Panc1 (cell line): ENCODE data around the gene CEACAM7. TPM values are rescaled to one million over a fixed set of nuclear protein-coding genes. Genes with fewer than 3 reads are reported as not detected.
"Not testable (repeated sequence)": the region's sequence is repeated elsewhere in the genome, so short reads cannot be mapped to it uniquely, and the experiment has no call there.

Experiments
- ATAC-seq: fragments of 200-7000 bp; cut with Tn5 transposase; 2 replicates; pipeline ENCODE4 v1.9.1; 2020; ENCODE audit warnings: mild to moderate bottlenecking, moderate library complexity
- BruUV-seq: library from RNA; stranded (reverse); fragments of 400-500 nt; replicated peaks from 2 replicates; lab custom pipeline; 2021; lab: Mats Ljungman, UMichigan
- CTCF ChIA-PET: fragments of 300-600 bp; sonication (Branson Sonifier 250); formaldehyde crosslinking; loops from one replicate; lab custom pipeline; 2022; ENCODE audit warnings: antibody characterized with exemption; lab: Charles Lee
- POLR2A ChIA-PET: fragments of 300-600 bp; sonication (Branson Sonifier 250); formaldehyde crosslinking; loops from one replicate; lab custom pipeline; 2022; ENCODE audit warnings: antibody characterized with exemption; lab: Charles Lee
- DNase-seq: peaks from one replicate; pipeline ENCODE4 v3.0.0-alpha.2; 2010; ENCODE audit warnings: low read depth, low spot score
- H3K27ac ChIP-seq: 2 replicates; pipeline ENCODE4 v1.5.1; 2011; ENCODE audit warnings: mild to moderate bottlenecking, low read length, inconsistent platforms
- H3K27me3 ChIP-seq: fragments of 200-500 bp; sonication (Bioruptor generic); 2 replicates; pipeline ENCODE4 v1.6.0; 2014; ENCODE audit warnings: low read length, inconsistent platforms; ENCODE audit not compliant: control insufficient read depth, insufficient read depth
- H3K36me3 ChIP-seq: fragments of 200-500 bp; sonication (Bioruptor generic); 2 replicates; pipeline ENCODE4 v1.5.1; 2014; ENCODE audit warnings: inconsistent platforms, mild to moderate bottlenecking, low read length, moderate library complexity; ENCODE audit not compliant: control insufficient read depth, insufficient read depth
- H3K4me1 ChIP-seq: 2 replicates; pipeline ENCODE4 v1.5.1; 2011; ENCODE audit warnings: inconsistent platforms, mild to moderate bottlenecking, low read length, moderate library complexity; ENCODE audit not compliant: control insufficient read depth, insufficient read depth
- H3K4me3 ChIP-seq, 2 experiments: 2 replicates each; pipeline ENCODE4 v1.5.1; 2011 to 2012; ENCODE audit warnings: low read depth in 2 of 2, low read length in 2 of 2, mild to moderate bottlenecking in 2 of 2, inconsistent platforms in 1 of 2, moderate library complexity in 1 of 2
- H3K9me3 ChIP-seq: fragments of 200-500 bp; sonication (Bioruptor generic); 2 replicates; pipeline ENCODE4 v1.5.1; 2014; ENCODE audit warnings: low read depth, mild to moderate bottlenecking, inconsistent platforms, low read length, moderate library complexity; ENCODE audit not compliant: control insufficient read depth, insufficient read depth
- CTCF ChIP-seq: fragments of 450-650 bp; IDR thresholded peaks from 2 replicates; pipeline ENCODE4 v1.5.1; 2017; ENCODE audit warnings: mild to moderate bottlenecking
- POLR2AphosphoS5 ChIP-seq: IDR thresholded peaks from 2 replicates; pipeline ENCODE4 v1.6.1; 2012; ENCODE audit warnings: mild to moderate bottlenecking, low read depth, low read length, moderate library complexity
- REST ChIP-seq, 2 experiments: IDR thresholded peaks; 2 replicates each; pipeline ENCODE4 v1.6.1; 2011 to 2012; ENCODE audit warnings: low read depth in 2 of 2, control low read depth in 1 of 2, low read length in 1 of 2, mild to moderate bottlenecking in 1 of 2, moderate library complexity in 1 of 2; ENCODE audit not compliant: insufficient read depth in 1 of 2
- SIN3A ChIP-seq: IDR thresholded peaks from 2 replicates; pipeline ENCODE4 v1.6.1; 2012; ENCODE audit warnings: low read depth, mild to moderate bottlenecking, low read length, moderate library complexity, borderline replicate concordance; ENCODE audit not compliant: insufficient read depth
- TCF7L2 ChIP-seq: IDR thresholded peaks from 2 replicates; pipeline ENCODE4 v1.6.1; 2011; ENCODE audit warnings: mild to moderate bottlenecking, low read depth, low read length, inconsistent platforms
- in situ Hi-C: cut with HindIII; loops from 2 replicates; pipeline ENCODE4 v1.10.0; 2016; ENCODE audit warnings: low sequenced_read_pairs, low pct_unique_long_range_greater_than_20kb
- intact Hi-C: fragments of 100-400 bp; cut with micrococcal nuclease; formaldehyde crosslinking; loops from one replicate; pipeline ENCODE4 v1.10.0; 2022; ENCODE audit not compliant: unreplicated experiment
- total RNA-seq: library from RNA; stranded (reverse); gene quantifications from one replicate; pipeline ENCODE4 v1.2.1, GENCODE V29; 2021; ENCODE audit not compliant: unreplicated experiment

CEACAM7 gene
- total RNA-seq, 1 experiment from 2014 or later = not detected

GRCh38 chr19:41657157-41657556, 30.9 kb downstream of the CEACAM7 start:
- Histone ChIP-seq H3K36me3 (no peaks in the 10 kb centered on the region), H3K27ac (no peak overlapping the region), H3K27me3 (no peaks in the 10 kb centered on the region; the same call in 1 of the 2 replicates), H3K9me3 (no peaks in the 10 kb centered on the region), H3K4me3 (no peak overlapping the region), H3K4me1 (no peaks in the 10 kb centered on the region)
- BruUV-seq = no TSS peak
- CTCF ChIA-PET = no interaction called here
- ATAC-seq = no peak
- POLR2A ChIA-PET = no interaction called here
- no peak for DNase-seq
- intact Hi-C loops (no loop called here), in situ Hi-C loops (no loop called here)
- TF ChIP-seq POLR2AphosphoS5 (no peak), SIN3A (no peak), TCF7L2 (no peak), CTCF (no peak), REST (IDR thresholded peaks at IDR 0.05; ENCODE audit: insufficient read depth in 1 of 2, low read depth in 2 of 2, low read length in 1 of 2) (no peak)

- BruUV-seq, POLR2A ChIA-PET, in situ Hi-C loops: not testable (repeated sequence)
These were observed 31.3 kb downstream of the CEACAM7 start for GRCh38 chr19:41656756-41657155.

GRCh38 chr19:41652250-41652649, 35.8 kb downstream of the CEACAM7 start:
- no peaks in the 10 kb centered on the region for H3K36me3 ChIP-seq
- H3K9me3 ChIP-seq = no peaks in the 10 kb centered on the region
- H3K27ac ChIP-seq = no peak overlapping the region
- in situ Hi-C loops = no loop called here
- H3K27me3 ChIP-seq = peaks cover 5% of the 10 kb centered on the region
- TF ChIP-seq CTCF = no peak
- no peak for TF ChIP-seq REST (IDR thresholded peaks at IDR 0.05; ENCODE audit: insufficient read depth in 1 of 2, low read depth in 2 of 2, low read length in 1 of 2)
- no peak for TF ChIP-seq POLR2AphosphoS5
- CTCF ChIA-PET = no interaction called here
- DNase-seq = no peak
- no peak overlapping the region for H3K4me3 ChIP-seq
- H3K4me1 ChIP-seq = no peaks in the 10 kb centered on the region
- no peak for ATAC-seq
- POLR2A ChIA-PET = no interaction called here
- intact Hi-C loops = no loop called here
- no TSS peak for BruUV-seq

More at GRCh38 chr19:41656756-41657155, 31.3 kb downstream of the CEACAM7 start:
- CTCF ChIA-PET, ATAC-seq, intact Hi-C loops, H3K27me3 ChIP-seq, H3K4me3 ChIP-seq, DNase-seq, H3K36me3 ChIP-seq, H3K9me3 ChIP-seq, H3K27ac ChIP-seq, H3K4me1 ChIP-seq: not testable (repeated sequence)
